Mesenteric fat pad (tissue), 1 donor: ENCODE data around the gene ABO. TPM values are rescaled to one million over a fixed set of nuclear protein-coding genes. Genes with fewer than 3 reads are reported as not detected.
"Not testable (repeated sequence)": the region's sequence is repeated elsewhere in the genome, so short reads cannot be mapped to it uniquely, and the experiment has no call there.

Experiments used
- DNase-seq: peaks from one replicate; pipeline ENCODE4 v3.0.0-alpha.2; 2020; ENCODE audit warnings: low spot score
- total RNA-seq: library from RNA; stranded (reverse); fragmentation: NEBNext Ultra II Directional; extraction: Animal tissue kit (Norgen Biotek cat#: 25700); gene quantifications from one replicate; pipeline ENCODE4 v1.2.1, GENCODE V29; 2021
- donor health status: DM: yes; HTN: yes; CAD: no.

The ABO gene
- total RNA-seq, 1 donor from 2014 or later = 2.3 TPM

DNA sequence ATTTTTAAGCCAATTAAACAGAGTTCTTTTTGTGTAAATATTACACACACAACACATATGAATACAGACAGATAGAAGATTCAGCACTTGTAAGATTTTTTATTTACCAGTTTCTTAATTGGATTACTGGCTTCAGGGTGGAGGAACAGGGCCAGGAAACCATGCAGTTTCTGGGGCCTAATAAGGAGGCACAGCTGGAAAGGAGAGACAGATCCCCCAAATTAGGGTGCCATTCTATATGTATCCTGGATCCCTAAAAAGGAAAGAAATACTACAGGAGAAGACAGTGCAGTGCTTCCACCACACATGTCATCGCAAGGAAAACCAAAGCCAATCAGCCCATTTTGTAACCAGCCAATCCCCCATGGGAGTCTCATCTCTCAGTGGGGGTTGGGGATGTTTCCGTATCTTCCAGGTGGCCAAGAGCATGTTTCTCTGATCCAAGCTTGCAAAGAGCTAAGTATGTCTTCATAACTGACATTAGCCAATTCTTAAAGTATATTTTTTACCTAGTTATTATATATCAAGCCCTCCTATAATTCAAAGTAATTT, 15.8 kb upstream of the ABO start:
- no peak for DNase-seq

DNA sequence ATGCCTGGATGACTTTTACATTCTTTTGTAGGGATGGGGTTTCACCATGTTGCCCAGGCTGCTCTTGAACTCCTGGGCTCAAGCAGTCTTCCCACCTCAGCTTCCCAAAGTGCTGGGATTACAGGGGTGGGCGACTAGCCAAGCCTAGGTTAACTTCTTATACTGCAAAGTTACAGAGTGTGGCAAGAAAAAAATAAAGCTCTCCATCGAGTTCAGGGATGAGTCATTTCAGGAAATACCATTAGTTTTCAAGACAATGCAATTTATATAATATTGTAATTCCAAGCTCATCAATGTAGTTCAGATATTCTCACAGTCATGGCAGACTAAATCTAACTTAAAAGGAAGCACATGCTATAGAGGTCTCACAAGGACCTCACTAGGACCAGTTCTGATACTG, 11.5 kb upstream of the ABO start:
- no peak for DNase-seq

DNA sequence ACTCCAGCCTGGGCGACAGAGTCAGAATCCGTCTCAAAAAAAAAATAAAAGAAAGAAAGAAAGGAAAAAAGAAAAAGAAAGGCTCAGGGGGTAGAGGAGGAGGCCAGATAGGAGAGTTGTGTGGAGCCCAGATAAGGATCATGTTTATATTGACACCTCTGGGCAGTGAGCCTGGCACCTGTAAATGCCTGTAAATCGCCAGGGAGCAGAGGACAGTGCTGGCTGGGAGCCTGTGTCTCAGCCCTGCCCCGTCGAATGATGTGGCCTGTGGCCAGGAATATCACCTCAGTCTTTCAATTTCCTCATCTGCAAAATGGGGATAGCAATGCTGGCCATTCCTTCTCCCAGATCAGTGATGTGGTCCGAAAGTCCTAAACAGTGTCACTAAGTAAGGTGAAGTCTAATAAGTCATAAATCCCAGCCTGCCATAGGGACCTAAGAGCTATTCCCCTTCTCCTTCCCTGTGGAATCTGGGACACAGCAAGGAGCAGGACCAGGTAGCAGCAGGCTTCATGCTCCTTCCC, 10.3 kb upstream of the ABO start:
- DNase-seq = no peak

DNA sequence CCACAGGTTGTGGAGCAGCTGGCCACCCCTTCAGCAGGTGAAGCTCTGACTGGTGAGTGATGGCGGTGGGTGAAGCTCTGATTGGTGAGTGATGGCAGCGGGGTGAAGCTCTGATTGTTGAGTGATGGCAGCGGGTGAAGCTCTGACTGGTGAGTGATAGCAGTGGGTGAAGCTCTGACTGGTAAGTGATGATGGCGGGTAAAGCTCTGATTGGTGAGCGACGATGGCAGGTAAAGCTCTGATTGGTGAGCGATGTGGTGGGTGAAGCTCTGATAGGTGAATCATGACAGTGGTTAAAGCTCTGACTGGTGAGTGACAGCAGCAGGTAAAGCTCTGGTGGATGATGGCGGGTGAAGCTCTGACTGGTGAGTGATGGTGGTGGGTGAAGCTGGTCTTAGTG, 9.4 kb upstream of the ABO start:
- DNase-seq = no peak

DNA sequence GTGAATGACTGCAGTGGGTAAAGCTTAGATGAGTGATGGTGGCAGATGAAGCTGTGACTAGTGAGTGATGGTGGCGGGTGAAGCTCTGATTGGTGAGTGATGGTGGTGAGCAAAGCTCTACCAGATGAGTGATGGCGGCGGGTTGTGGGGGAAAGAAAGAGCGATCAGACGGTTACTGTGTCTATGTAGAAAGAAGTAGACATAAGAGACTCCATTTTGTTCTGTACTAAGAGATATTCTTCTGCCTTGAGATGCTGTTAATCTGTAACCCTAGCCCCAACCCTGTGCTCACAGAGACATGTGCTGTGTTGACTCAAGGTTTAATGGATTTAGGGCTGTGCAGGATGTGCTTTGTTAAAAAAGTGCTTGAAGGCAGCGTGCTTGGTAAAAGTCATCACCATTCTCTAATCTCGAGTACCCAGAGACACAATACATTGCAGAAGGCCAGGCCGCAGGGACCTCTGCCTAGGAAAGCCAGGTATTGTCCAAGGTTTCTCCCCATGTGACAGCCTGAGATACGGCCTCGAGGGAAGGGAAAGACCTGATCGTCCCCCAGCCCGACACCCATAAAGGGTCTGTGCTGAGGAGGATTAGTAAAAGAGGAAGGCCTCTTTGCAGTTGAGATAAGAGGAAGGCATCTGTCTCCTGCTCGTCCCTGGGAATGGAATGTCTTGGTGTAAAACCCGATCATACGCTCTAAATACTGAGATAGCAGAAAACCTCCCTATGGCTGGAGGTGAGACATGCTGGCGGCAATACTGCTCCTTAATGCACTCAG, 8.4 kb upstream of the ABO start:
- not testable (repeated sequence) for DNase-seq

DNA sequence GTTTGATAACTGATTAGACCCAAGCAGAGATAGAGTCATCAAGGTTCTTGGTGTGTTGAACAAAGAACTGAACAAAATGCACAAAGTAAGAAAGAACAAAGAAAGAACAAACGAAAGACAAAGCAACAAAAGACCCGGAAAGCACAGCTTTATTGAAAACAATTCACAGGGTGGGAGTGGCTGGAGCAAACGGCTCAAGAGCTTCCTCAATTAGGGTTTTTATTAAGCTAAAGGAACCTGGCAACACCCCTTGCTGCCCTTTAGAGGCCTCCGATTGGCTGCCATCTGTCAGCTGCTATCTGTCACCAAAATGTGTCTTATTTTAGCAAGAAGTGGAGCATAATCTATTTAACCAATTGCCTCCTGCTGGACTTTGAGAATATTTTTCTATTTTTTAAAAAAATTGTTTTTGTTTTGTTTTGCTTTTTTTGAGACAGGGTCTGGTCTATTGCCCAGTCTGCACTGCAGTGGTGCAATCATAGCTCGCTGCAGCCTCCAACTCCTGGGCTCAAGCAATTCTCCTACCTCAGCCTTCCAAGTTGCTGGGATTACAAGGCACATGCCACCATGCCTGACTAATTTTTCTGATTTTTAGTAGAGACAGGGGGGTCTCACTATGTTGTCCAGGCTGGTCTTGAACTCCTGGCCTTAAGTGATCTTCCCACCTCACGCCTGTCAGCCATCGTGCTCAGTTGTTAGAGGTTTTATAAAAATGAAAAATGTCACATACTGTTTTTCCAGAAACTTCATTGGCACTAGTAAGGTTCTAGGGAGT, 7.7 kb upstream of the ABO start:
- peak; percentile 43 for DNase-seq

DNA sequence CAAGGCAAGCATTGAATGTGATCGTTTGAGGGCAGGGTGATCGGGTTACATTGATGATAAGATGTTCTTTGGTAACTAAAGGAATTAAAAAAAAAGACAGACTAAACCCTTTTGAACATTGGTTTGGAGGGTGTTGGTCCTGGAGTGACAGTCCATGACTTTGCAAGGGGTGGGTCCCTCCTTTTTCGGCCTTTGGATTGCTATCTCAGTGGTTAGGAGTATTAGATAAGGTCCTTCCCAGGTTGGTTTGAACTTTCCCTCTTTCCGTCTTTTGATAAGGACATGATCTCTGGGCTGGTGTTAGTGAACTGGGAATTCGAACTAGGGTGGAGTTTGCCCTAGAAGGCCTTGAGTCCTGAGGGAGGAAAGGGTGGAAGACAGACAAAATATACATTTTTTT, 5.4 kb upstream of the ABO start:
- no peak for DNase-seq

DNA sequence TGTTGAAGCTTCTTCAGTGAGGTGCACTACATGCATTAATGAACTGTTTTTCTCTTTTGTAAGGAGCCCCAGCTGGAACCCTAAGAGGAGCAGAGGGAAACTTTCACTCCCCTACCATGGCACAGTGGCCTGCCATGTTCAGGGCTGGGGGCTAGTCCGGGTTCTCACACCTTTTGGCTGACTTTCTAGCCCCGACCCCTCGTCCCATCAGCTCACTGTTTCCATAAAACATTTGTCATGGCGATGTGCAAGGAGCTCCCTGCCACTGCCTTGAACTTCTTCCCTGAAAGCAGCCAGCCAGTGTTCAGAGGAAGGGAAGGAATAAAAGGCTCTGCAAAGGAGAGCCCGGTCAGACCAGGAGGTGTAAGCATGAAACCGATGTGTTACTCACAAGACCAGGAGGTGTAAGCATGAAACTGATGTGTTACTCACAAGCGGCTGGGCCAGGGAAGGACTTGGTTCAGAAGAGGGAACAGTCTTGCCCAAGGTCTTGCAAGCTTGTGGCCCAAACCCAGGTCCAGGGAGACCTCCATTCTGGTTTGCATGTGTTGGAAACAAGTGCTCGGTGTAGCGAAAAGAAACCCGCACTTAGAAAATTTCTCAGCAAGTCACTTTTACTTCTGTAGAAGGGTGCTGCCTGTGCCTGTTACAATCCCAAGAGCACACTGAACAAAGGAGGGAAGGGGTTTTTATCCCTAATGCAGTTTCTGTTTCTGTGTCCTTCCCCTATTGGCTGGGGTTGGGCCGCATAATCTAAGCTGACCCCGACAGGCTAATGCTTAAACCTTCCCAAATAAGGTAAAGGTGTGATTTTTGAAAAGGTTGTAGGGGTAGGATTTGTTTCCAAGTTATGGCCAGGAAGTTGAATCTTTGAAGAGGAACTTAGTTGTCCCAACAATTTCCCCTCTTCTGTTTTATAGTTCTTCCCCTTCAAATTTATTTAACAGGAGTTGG, 3.4 kb upstream of the ABO start:
- no peak for DNase-seq

DNA sequence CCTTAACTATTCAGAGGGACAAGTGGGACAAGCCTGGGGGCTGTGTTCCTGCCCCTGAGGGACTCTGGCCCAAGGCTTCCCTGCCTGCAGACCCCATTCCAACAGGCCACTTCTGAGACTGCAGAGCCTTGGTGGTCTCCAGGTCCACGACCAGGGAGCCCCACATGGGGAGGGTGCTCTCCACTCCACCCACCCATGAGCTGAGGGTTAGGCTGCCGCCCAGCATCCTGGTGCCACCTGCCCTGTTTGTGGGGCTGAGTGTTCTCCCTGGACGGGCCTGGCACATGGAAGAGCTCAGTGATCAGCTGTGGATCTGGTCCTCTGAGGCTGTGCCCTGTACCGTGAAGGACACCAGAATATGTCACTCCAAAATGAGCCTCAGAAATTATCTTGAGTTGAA, 2.5 kb upstream of the ABO start:
- no peak for DNase-seq

DNA sequence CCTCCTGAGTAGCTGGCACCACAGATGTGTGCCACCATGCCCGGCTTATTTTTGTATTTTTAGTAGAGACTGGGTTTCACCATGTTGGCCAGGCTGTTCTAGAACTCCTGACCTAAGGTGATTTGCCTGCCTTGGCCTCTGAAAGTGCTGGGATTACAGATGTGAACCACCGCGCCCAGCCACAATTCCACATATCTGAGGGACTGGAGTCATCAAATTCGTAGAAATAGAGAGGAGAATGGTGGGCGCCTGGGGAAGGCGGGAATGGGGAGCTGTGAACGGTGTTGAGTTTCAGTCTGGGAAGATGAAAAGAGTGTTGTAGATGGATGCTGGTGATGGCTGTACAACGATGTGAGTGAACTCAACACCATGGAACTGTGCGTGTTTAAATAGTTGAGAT, 1.9 kb upstream of the ABO start:
- no peak for DNase-seq

DNA sequence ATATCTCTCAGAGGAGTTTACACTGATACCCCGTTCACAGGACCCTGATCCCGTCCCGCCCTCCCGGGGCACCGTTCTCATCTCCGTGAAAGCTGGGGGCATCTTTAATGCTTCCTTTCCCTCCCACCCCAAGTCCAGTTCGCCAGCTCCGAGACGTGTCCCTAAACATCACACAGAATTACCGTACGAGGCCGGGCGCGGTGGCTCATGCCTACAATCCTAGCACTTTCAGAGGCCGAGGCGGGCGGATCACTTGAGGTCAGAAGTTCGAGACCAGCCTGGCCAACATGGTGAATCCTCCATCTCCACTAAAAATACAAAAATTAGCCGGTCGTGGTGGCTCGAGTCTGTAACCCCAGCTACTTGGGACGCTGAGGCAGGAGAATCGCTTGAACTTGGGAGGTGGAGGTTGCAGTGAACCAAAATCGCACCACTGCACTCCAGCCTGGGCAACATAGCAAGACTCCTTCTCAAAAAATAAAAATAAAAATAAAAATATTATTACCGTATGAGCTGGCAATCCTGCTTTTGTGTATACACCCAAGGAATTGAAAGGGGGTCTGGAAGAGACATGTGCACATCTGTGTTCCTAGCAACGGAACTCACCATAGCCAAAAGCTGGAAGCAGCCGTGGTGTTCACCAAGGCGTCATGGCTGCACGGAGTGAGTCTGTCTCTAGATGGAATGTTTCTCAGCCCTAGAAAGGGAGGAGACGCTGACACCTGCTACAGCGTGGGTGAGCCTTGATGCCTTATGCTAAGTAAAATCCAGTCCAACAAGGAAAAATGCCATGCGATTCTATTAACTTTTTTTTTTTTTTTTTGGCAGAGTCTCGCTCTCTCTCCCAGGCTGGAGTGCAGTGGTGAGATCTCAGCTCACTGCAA, 1.2 kb upstream of the ABO start:
- no peak for DNase-seq

DNA sequence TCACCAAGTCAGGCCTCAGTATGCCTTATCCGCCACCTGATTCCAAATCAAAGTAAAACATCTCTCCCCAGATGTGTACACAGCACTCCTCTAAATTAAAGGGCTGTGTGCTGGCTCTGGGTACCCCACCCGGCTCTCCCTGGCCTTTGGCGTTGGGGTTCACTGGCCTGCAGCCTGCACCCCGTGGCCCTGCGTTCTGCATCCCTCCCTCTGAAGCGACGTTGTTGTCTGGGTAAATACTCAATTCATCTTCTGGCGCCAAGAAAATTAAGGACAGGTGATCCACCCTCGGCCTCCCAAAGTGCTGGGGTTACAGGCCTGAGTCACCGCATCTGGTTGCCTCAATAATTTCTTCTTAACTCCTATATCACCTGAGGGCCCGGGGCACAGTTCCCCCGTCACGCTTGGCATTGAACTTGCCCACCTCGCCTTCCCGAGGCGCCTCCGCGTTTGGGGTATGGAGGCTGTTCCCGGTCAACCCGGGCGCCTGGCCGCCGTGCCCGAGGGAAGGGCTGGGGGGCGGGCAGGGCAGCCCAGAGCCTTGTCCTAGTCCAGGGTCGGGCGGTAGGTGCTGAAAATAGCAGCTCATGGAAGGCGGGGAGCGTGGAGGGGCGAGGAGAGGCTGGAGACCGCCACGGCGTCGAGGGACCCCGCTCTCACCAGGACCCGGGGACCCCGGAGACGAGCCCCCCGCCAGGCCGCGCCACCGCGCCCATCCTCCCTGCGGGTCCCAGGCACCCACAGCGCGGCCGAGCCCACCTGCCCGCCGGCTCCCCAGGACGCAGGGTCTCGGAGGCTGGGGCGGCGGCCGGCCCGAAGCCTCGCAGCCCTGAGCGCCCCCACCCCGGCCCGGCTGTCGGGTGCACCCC, 531 bp downstream of the ABO start:
- no peak for DNase-seq

DNA sequence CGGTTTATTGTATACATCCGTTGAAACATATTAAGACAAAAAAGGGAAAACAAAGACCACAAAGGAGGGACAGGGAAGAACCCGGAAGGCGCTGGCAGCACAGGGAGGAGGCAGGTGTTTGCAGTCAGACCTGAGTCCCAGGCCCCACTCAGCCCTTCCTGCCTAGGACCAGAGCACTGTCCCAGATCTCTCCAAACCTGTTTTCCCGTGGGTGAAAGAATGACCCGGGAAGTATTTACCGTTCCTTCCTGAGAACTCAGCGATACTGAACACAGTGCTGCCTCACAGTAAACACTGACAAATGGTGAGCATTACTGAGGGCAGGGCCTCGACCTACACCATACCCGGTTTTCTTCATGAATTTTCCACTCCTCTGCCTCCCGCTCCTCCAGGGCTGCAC, 1.2 kb downstream of the ABO start:
- DNase-seq = no peak

DNA sequence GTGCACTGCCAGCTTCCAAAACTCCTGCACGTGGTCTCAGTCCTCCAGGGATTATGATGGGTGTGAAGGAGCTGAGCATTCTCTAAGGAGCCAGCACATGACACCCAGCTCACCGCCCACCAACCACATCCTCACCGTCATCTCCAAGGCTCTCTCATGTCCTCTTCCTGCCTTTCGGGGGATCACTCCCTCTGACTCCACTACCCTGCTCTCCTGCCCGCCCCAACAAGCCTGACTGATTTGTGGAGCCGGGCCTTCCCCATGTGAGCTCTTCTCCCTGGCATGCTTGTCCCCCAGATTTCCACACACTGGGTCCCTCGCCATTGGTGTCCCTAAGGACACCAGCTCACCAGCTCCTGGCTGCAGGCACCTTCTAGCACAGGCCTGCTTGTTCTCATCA, 1.9 kb downstream of the ABO start:
- DNase-seq = no peak

DNA sequence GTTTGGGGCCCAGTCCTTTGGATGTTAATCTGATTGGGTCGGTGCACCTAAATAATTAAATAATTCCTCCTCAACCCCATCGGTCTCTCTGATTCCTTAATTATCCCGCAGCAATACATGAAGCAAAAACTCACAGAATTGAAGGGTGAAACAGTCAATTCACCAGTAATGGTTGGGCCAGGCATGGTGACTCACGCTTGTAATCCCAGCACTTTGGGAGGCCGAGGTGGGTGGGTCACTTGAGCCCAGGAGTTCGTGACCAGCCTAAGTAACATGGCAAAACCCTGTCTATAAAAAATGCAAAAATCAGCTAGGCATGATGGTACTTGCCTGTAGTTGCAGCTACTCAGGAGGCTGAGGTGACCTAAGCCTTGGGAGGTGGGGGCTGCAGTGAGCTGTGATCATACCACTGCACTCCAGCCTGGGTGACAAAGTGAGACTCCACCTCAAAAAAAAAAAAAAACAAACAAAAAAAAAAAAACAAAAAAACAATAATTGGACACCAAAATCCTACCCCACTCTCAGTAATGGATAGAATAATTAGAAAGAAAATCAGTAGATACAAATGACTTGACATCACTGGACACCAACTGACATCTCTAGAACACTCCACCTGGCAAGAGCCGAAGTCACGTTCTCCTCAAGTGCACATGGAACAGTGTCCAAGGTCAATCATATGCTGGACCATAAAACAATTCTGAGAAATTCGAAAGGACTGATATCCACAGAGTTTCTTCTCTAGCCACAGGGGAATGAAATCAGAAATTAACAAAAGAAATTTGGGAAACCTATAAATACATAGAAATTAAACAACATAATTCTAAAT, 5.3 kb downstream of the ABO start:
- DNase-seq = peak; percentile 49

DNA sequence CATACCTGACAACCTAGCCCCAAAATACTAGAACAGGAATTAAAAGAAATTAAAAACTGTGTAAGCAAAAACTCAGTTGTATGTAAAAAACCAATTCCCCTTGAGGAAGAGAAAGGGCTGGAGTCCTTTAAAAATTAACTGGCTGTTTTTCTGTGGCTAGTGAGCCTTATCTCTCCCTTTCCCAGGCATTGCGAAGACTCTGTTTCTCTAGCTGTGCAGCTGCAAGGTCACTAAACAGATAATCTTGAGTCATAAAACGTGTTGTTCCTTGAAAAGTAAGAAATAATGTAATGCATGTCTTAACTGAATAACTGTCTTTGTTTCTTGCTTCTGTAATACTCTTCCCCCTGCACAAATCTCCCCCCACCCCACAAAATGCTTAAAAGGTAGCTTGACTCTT, 5.9 kb downstream of the ABO start:
- DNase-seq = not testable (repeated sequence)

DNA sequence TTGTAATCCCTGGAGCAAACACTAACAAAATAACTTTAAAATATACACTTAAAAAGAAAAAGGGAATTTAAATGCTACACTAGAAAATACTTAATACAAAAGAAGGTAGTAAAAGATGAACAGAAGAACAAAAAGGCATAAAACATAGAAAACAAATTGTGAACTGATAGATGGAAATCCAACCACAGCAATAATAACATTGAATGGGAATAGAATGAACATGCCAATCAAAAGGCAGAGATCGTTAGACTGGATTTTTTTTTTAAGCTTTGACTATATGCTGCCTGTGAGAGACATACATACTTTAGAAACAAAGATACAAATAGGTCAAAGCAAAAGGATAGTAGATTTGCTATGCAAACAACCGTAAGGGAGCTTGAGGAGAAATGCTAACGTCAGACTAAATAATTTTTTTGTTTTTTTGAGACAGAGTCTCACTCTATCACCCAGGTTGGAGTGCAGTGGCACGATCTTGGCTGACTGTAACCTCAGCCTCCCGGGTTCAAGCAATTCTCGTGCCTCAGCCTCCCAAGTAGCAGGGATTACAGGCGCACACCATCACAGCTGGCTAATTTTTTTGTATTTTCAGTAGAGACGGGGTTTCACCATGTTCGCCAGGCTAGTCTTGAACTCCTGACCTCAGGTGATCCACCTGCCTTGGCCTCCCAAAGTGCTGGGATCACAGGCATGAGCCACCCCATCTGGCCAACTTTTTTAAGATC, 6.5 kb downstream of the ABO start:
- no peak for DNase-seq
